Measurements from ENCODE around the gene NEDD8.

GRCh38 chr14:24215495-24216344 is 16.4 kb downstream of the NEDD8 start, which contains the start of gene MDP1:
- TF ChIP-seq TCF12 (IDR thresholded peaks at IDR 0.05; ENCODE audit: low read depth) (no peak), TAF1 (IDR thresholded peaks at IDR 0.05; ENCODE audit: low read depth) (peak; percentile 63; the same call in 1 of the 2 replicates), YY1 (IDR thresholded peaks at IDR 0.05; ENCODE audit: low read depth) (peak; percentile 87), NFIC (IDR thresholded peaks at IDR 0.05) (no peak), FOXM1 (IDR thresholded peaks at IDR 0.05; ENCODE audit: borderline replicate concordance, low read depth) (no peak), RAD21 (IDR thresholded peaks at IDR 0.05; ENCODE audit: low read depth) (peak; percentile 62), MAX (IDR thresholded peaks at IDR 0.05) (peak; percentile 70), CREB1 (IDR thresholded peaks at IDR 0.05; ENCODE audit: low read depth) (peak; percentile 80), USF1 (IDR thresholded peaks at IDR 0.05) (no peak), REST (IDR thresholded peaks at IDR 0.05; ENCODE audit: low read depth) (no peak), CEBPB (IDR thresholded peaks at IDR 0.05) (peak; percentile 94), EGR1 (IDR thresholded peaks at IDR 0.05) (no peak), TEAD4 (IDR thresholded peaks at IDR 0.05) (no peak), EP300 (IDR thresholded peaks at IDR 0.05; ENCODE audit: borderline replicate concordance) (no peak; the same call in 1 of the 2 replicates)

Data from Ishikawa (cell line).